HepG2 (cell line): ENCODE results near the gene SNX27. TPM values are rescaled to one million over a fixed set of nuclear protein-coding genes. Genes with fewer than 3 reads are reported as not detected.

Experiments
- ATF7 ChIP-seq, 2 experiments: fragments of 450-650 bp in 1 of 2; sonication (generic) in 1 of 2; formaldehyde crosslinking in 1 of 2; IDR thresholded peaks; 2 replicates each; pipeline versions ENCODE4 v1.4.0 to v1.6.1; 2016 to 2020; ENCODE audit warnings: antibody characterized with exemption in 1 of 2, mild to moderate bottlenecking in 1 of 2, missing genetic modification reagents in 1 of 2
- ATRX ChIP-seq: sonication (generic); formaldehyde crosslinking; IDR thresholded peaks from 2 replicates; pipeline ENCODE4 v1.4.0; 2020; ENCODE audit warnings: missing genetic modification reagents, borderline replicate concordance
- HOXA7 ChIP-seq: sonication (generic); formaldehyde crosslinking; IDR thresholded peaks from 2 replicates; pipeline ENCODE4 v1.8.1; 2022; ENCODE audit warnings: mild to moderate bottlenecking, missing genetic modification reagents, moderate library complexity
- MLXIP ChIP-seq: sonication (generic); formaldehyde crosslinking; IDR thresholded peaks from 2 replicates; pipeline ENCODE4 v1.9.0; 2021; ENCODE audit warnings: missing genetic modification reagents, borderline replicate concordance
- MTF2 ChIP-seq: sonication (generic); formaldehyde crosslinking; IDR thresholded peaks from 2 replicates; pipeline ENCODE4 v1.5.0; 2020; ENCODE audit warnings: missing genetic modification reagents, borderline replicate concordance
- NFE2L2 ChIP-seq: fragments of 150-350 bp; IDR thresholded peaks from 2 replicates; pipeline ENCODE4 v1.6.1; 2014; ENCODE audit warnings: low read length
- PCBP2 ChIP-seq: fragments of 200-400 bp; formaldehyde crosslinking; optimal IDR thresholded peaks from 2 replicates; pipeline ENCODE3; 2018; ENCODE audit warnings: low read length, low read depth; ENCODE audit not compliant: poor library complexity, severe bottlenecking
- SIN3A ChIP-seq: IDR thresholded peaks from 2 replicates; pipeline ENCODE4 v1.6.1; 2011; ENCODE audit warnings: low read depth, mild to moderate bottlenecking, control low read depth, low read length, borderline replicate concordance
- SRSF4 ChIP-seq: fragments of 200-400 bp; formaldehyde crosslinking; IDR thresholded peaks from one replicate; pipeline ENCODE4 v1.6.1; 2018; ENCODE audit warnings: mild to moderate bottlenecking, low read depth, low read length, moderate library complexity; ENCODE audit not compliant: poor library complexity, severe bottlenecking
- ZFAT ChIP-seq: sonication (generic); formaldehyde crosslinking; conservative IDR thresholded peaks from 2 replicates; pipeline ENCODE4 v1.8.1; 2023; ENCODE audit warnings: missing genetic modification reagents, inconsistent platforms
- polyA plus RNA-seq, 8 experiments: library from polyadenylated mRNA; depleted of rRNA in 3 of 8; stranded (reverse) in 7 of 8; unstranded in 1 of 8; fragments of >200 nt; fragmentation: Illumina TruSeq in 4 of 8; extraction: Trizol in 4 of 8; gene quantifications; 2 replicates each; pipeline versions ENCODE4 v1.2.1 to v1.2.3, GENCODE V29; 2011 to 2016; ENCODE audit warnings: low read depth in 4 of 8, missing spikeins in 1 of 8, mixed read lengths in 1 of 8; ENCODE audit not compliant: insufficient read depth in 1 of 8
- total RNA-seq, 5 experiments: library from RNA; depleted of rRNA; stranded (reverse); fragments of >200 nt; fragmentation: Illumina TruSeq; extraction: Trizol; gene quantifications; 2 replicates each; pipeline ENCODE4 v1.2.3, GENCODE V29; 2016; ENCODE audit warnings: low read depth in 1 of 5
- TF ChIP-seq, protein P1 (sequence below): sonication (generic); formaldehyde crosslinking; conservative IDR thresholded peaks from 2 replicates; pipeline ENCODE4 v1.8.0; 2022; ENCODE audit warnings: low read depth, missing genetic modification reagents
- TF ChIP-seq, protein P2 (sequence below): sonication (generic); formaldehyde crosslinking; IDR thresholded peaks from 2 replicates; pipeline ENCODE4 v1.4.0; 2020; ENCODE audit warnings: missing genetic modification reagents
- TF ChIP-seq, protein P3 (sequence below): sonication (generic); formaldehyde crosslinking; IDR thresholded peaks from 2 replicates; pipeline ENCODE4 v1.4.0; 2020; ENCODE audit warnings: low read depth, mild to moderate bottlenecking, missing genetic modification reagents
- TF ChIP-seq, protein P4 (sequence below): sonication (generic); formaldehyde crosslinking; IDR thresholded peaks from 2 replicates; pipeline ENCODE4 v1.5.1; 2020; ENCODE audit warnings: mild to moderate bottlenecking, missing genetic modification reagents, borderline replicate concordance

The SNX27 gene
- total and polyA plus RNA-seq, 2 of the 13 experiments (the other 11 are each of a cell fraction or from before 2014, with no cell fraction given): 14.4 to 17.8 TPM

- TF ChIP-seq, protein P1, sequence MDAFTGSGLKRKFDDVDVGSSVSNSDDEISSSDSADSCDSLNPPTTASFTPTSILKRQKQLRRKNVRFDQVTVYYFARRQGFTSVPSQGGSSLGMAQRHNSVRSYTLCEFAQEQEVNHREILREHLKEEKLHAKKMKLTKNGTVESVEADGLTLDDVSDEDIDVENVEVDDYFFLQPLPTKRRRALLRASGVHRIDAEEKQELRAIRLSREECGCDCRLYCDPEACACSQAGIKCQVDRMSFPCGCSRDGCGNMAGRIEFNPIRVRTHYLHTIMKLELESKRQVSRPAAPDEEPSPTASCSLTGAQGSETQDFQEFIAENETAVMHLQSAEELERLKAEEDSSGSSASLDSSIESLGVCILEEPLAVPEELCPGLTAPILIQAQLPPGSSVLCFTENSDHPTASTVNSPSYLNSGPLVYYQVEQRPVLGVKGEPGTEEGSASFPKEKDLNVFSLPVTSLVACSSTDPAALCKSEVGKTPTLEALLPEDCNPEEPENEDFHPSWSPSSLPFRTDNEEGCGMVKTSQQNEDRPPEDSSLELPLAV (CRISPR knock-in tag): no peak
- TF ChIP-seq SIN3A (no peak), SRSF4 (no peak), HOXA7 (no peak), NFE2L2 (no peak), MLXIP (CRISPR knock-in tag) (no peak), MTF2 (CRISPR knock-in tag) (no peak), PCBP2 (no peak), ZFAT (CRISPR knock-in tag) (no peak), ATRX (CRISPR knock-in tag) (no peak), ATF7 (IDR thresholded peaks at IDR 0.05) (peak; percentile 13; the same call in 1 of the 2 replicates), ATF7 (CRISPR knock-in tag; IDR thresholded peaks at IDR 0.05) (no peak)
- TF ChIP-seq, protein P2, sequence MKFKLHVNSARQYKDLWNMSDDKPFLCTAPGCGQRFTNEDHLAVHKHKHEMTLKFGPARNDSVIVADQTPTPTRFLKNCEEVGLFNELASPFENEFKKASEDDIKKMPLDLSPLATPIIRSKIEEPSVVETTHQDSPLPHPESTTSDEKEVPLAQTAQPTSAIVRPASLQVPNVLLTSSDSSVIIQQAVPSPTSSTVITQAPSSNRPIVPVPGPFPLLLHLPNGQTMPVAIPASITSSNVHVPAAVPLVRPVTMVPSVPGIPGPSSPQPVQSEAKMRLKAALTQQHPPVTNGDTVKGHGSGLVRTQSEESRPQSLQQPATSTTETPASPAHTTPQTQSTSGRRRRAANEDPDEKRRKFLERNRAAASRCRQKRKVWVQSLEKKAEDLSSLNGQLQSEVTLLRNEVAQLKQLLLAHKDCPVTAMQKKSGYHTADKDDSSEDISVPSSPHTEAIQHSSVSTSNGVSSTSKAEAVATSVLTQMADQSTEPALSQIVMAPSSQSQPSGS: peak; percentile 30; the same call in 1 of the 2 replicates
- TF ChIP-seq, protein P3, sequence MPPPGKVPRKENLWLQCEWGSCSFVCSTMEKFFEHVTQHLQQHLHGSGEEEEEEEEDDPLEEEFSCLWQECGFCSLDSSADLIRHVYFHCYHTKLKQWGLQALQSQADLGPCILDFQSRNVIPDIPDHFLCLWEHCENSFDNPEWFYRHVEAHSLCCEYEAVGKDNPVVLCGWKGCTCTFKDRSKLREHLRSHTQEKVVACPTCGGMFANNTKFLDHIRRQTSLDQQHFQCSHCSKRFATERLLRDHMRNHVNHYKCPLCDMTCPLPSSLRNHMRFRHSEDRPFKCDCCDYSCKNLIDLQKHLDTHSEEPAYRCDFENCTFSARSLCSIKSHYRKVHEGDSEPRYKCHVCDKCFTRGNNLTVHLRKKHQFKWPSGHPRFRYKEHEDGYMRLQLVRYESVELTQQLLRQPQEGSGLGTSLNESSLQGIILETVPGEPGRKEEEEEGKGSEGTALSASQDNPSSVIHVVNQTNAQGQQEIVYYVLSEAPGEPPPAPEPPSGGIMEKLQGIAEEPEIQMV: no peak
- TF ChIP-seq, protein P4, sequence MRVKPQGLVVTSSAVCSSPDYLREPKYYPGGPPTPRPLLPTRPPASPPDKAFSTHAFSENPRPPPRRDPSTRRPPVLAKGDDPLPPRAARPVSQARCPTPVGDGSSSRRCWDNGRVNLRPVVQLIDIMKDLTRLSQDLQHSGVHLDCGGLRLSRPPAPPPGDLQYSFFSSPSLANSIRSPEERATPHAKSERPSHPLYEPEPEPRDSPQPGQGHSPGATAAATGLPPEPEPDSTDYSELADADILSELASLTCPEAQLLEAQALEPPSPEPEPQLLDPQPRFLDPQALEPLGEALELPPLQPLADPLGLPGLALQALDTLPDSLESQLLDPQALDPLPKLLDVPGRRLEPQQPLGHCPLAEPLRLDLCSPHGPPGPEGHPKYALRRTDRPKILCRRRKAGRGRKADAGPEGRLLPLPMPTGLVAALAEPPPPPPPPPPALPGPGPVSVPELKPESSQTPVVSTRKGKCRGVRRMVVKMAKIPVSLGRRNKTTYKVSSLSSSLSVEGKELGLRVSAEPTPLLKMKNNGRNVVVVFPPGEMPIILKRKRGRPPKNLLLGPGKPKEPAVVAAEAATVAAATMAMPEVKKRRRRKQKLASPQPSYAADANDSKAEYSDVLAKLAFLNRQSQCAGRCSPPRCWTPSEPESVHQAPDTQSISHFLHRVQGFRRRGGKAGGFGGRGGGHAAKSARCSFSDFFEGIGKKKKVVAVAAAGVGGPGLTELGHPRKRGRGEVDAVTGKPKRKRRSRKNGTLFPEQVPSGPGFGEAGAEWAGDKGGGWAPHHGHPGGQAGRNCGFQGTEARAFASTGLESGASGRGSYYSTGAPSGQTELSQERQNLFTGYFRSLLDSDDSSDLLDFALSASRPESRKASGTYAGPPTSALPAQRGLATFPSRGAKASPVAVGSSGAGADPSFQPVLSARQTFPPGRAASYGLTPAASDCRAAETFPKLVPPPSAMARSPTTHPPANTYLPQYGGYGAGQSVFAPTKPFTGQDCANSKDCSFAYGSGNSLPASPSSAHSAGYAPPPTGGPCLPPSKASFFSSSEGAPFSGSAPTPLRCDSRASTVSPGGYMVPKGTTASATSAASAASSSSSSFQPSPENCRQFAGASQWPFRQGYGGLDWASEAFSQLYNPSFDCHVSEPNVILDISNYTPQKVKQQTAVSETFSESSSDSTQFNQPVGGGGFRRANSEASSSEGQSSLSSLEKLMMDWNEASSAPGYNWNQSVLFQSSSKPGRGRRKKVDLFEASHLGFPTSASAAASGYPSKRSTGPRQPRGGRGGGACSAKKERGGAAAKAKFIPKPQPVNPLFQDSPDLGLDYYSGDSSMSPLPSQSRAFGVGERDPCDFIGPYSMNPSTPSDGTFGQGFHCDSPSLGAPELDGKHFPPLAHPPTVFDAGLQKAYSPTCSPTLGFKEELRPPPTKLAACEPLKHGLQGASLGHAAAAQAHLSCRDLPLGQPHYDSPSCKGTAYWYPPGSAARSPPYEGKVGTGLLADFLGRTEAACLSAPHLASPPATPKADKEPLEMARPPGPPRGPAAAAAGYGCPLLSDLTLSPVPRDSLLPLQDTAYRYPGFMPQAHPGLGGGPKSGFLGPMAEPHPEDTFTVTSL (CRISPR knock-in tag): 0 out of 2 replicates have a peak, but pooled peaks have one; percentile 26
Observed at GRCh38 chr1:151611288-151611790, 511 bp upstream of the SNX27 start (continued).
